NCI-H345 (cell line): ENCODE data around the gene SLC26A4.
"Not testable (repeated sequence)": the region's sequence is repeated elsewhere in the genome, so short reads cannot be mapped to it uniquely, and the experiment has no call there.

Experiments used
- DNase-seq: peaks from one replicate; lab custom pipeline; 2025; lab: John Stamatoyannopoulos, UW

SLC26A4 gene

DNA sequence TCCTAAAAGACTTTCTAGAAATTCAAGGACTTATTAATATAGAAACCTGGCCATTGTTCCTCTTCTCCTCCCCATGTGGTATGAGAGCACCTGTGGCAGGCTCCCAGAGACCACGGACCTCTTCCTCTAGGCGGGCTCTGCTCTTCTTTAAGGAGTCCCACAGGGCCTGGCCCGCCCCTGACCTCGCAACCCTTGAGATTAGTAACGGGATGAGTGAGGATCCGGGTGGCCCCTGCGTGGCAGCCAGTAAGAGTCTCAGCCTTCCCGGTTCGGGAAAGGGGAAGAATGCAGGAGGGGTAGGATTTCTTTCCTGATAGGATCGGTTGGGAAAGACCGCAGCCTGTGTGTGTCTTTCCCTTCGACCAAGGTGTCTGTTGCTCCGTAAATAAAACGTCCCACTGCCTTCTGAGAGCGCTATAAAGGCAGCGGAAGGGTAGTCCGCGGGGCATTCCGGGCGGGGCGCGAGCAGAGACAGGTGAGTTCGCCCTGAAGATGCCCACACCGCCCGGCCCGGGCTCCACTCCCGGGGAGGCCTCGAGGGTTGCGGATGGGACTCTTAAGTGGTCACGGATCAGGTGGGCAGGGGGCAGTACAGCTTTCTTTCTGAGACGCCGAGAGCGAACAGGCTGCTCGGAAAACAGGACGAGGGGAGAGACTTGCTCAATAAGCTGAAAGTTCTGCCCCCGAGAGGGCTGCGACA lies at the start of gene SLC26A4:
TSS of gene SLC26A4 (plus strand) at position 448 of the 700 bp plus-strand sequence. CDS start 814 bp downstream, outside the sequence.
- DNase-seq = no peak

- no peak for DNase-seq
Measured at GRCh38 chr7:107613439-107613838, 47.2 kb upstream of the SLC26A4 start.

DNA sequence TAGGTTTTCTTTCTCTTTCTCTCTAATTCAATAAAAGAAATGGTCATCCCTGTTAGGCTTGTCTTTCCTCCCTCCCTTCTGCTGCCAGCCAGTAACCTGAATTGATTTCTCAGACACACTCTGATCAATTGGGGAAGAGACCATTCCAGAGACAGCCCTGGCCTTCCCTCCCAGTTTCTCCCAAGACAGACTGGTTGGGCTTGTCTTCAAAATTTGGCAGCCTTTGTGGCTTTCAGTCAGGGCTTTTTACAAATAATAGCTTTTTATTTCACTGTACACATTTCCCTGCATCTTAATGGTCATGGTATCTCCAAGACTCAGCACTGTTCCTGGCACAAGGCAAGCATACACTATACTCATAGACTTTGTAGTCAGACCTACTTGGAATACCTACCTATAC lies 46.7 kb upstream of the SLC26A4 start:
- DNase-seq = no peak

GRCh38 chr7:107614425-107614824 lies 46.2 kb upstream of the SLC26A4 start:
- DNase-seq = no peak

DNA sequence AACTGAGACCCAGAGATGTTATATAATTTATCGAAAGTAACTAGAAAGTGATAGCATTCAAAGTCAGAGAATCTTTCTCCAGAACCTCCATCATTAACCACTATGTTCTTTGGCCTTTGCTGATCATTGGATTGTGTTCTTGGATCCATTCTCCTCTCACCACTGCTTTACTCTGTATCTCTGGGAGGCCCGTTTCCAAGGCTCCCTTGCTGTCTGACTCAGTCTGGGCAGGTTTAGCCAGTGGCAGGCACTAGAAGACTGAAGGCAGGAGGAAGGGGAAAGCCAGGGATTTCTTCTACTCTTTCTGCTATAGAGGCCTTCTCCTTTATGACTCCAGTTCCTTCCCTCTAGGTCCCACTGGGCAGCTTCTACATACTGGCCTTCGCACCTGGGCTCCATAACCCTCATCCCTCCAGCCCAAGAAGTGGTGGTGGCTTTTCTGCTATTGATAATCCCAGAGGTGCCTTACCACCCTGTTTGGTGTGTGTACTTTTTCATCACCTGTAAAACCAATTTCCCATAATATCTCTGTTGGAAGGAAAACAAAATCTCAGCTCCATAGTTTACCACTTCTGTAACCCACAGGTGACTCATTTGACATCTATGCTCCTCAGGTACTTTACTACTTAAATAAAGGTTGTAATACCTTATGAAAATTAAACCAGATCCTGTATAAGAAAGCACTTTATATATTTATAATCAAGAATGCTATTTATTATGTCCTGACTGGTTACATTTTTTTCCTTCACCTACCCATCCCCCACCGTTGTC lies 44.5 kb upstream of the SLC26A4 start:
- DNase-seq = no peak

DNA sequence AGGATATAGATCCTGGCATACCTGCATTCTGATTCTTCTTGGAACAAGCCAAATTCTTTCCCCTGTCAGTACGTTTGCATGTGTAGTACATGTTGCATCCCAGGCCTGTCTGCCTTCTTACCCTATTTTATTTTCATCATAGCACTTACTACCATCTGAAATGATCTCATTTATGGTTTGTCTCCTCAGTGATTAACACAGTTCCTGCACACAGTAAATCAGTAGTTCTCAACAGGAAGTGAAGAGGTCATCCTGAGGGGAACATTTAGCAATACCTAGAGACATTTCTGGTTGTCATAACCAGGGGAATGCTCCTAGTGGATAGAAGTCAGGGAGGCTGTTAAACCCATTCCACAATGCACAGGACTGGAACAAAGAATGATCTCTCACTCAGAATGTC lies 38.2 kb upstream of the SLC26A4 start:
- DNase-seq = no peak

DNA sequence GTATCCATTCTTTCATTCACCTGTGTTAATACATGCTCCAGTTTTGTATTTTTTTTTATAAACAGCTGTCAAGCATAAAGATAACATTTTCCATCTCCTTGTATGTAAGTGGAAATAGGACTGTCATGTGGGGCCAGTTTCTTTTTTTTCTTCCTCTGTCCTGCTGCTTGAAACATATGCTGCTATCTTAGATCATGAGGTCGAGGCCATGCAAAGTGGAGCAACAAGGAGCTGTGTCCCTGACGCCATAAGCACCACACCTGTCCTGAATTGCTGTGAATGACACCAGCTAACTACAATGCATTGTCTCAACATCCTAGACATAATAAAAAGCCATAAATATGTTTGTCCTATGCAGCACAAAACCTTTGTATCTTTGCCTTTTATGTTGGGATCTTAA lies 37.7 kb upstream of the SLC26A4 start:
- DNase-seq = no peak

DNA sequence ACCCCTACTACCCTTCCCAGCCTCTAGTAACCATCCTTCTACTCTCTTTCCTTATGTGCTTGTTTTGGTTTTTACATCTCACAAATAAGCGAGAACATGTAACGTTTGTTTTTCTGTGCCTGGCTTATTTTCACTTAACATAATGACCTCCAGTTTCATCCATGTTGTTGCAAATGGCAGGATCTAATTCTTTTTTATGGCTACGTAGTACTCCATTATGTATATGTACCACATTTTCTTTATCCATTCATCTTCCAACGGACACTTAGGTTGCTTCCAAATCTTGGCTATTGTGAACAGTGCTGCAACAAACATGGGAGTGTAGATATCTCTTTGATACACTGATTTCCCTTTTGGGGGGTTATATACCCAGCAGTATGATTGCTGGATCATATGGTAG lies 33.6 kb upstream of the SLC26A4 start:
- DNase-seq = no peak

DNA sequence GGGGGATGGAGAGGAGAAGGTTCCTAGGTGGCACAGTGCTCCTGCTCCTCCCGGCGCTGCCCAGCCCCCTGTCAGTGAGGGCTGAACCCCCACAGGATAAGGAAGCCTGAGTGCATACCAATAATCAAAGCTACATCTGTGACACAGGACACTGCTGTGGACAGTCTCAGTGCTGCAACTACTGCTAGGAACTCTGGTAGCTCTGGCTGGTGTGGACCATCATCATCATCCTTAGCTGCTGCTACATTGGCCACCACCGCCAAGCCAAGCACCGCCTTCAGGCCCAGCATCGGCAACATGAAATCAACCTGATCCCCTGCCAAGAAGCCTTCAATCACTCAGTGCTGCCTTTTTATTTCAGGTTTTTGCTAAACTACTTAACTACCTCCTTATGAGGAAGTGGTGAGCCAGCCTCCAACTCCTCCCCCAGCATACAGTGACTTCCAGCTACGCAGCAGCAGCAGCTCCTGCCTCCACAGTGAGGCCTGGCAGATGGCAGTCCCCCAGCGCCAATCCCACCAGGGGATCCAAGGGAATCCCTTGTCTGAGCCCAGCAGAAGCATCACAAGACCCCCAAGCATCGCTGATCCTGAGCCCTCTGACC lies 32.1 kb upstream of the SLC26A4 start:
- no peak for DNase-seq

- DNase-seq = no peak
Measured at GRCh38 chr7:107630342-107630741, 30.3 kb upstream of the SLC26A4 start.

DNA sequence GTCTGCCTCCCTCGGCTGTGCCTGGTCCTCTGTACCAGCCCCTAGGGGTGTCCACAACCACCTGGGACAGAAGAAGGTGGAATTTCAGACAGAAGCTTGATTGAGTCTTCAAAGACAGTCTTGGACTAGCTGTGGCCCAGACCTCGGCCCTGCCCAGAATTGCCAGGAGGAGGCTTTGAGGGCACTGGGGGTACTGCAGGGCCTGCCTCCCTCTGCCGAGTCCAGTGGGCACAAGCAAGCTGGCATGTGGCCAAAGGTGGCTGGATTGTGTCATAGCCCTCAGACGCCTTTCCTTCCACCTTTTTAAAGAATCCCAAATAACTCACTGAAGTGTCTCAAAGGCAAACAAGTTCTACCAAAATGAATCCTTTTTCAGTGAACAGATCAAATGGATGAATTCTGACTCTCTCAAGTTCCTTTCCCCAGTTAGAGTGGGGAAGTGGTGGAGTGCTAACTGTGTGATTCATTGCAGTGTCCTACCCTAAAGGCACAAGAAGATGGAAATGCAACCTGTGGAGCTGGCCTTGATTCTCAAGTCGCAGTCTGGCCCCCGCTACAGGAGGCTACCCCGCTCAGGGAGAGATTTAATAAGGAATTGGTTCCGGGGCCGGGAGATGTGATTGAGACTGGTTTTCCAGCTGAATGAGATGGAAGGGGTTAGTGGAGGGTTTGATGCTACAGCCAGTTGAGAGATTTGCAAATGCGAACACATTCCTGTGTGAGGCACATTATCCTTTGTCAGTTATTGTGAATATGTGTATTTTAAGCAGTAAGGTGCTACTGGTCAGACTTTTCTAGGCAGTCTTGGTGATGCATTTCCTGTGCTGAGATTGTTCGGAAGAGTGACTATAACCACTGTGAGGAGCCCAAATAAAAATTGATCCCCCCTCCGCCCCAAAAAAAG lies 28.8 kb upstream of the SLC26A4 start:
- DNase-seq = no peak

DNA sequence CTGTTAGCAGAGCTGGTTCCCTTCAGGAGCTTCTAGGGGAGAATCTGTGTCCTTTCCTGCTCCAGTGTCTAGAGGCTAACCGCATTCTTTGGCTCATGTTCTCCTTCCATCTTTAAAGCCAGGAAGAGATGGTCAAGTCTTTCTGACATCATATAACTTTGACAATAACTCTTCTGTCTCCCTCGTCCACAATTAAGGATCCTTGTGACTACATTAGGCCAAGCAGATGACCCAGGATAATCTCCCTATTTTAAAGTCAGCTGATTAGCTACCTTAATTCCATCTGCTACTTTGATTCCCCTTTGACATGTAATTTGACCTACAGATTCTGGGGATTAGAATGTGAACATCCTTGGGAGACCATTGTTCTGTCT lies 28.1 kb upstream of the SLC26A4 start:
- DNase-seq = no peak

GRCh38 chr7:107638594-107638993 lies 22.0 kb upstream of the SLC26A4 start:
- no peak for DNase-seq

GRCh38 chr7:107639070-107639469 lies 21.6 kb upstream of the SLC26A4 start:
- DNase-seq = not testable (repeated sequence)

DNA sequence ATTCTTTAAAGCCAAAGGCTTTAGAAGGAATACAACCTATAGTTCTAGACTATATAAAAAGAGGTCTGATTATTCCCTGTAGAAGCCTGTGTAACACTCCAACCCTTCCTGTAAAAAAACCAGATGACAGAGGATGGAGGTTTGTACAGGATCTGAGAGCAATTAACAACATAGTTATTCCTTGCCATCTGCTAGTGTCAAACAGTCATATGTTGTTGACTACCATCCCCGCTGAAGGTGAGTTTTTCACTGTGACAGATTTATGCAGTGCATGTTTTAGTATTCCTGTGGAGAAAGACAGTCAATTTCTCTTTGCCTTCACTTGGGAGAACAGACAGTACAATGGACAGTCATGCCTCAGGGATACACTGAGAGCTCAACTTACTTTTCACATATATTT lies 19.0 kb upstream of the SLC26A4 start:
- DNase-seq = no peak

- no peak for DNase-seq
Measured at GRCh38 chr7:107642501-107642900, 18.1 kb upstream of the SLC26A4 start.

DNA sequence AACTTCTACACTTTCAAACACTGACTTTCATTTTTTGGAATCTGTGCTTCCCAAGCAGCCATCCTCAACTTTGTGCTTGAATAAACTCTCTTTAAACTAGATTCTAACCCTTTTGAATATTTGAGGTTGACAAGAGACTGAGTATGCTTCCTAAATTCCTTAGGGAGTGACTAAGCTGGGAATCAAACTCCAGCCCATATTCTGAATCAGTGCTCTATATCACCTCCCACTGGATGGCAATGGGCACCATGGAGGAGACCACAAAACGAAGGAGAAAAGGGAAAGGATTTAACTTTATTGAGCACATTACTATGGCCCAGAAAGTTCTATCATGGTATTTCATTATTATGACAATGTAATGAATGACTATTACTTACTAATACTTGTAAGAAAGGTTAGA lies 17.2 kb upstream of the SLC26A4 start:
- DNase-seq = no peak

GRCh38 chr7:107643938-107644308 lies 16.7 kb upstream of the SLC26A4 start:
- no peak for DNase-seq

DNA sequence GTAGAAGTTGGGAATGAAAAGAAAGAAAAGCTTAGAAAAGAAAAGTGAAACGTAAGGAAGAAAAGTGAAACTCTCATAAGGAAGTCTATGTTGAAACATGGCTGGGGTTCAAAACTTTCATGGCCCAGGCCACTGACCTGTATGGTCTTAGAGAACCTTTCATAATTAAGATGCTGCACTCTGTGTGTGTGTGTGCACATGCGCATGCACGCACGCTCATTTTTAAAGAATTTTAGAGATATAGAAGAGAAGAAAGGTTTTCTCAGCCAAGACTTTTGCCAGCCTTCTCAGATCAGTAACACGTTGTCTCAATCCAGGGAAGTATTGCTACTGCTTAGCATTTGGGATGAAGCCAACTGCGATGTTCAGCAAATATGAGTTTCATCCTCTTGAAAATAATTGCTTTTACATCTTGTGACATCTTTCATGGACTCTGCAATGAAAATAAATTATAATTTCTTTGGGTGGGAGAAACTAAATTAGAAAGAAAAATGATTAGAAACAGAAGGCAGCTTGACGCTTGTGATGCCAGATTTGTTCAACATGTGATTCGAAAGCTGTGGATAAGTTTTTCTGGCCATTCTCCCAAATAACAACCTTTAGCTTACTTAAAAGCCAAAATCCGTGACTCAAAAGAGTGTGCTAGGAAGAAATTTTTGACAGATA lies 16.2 kb upstream of the SLC26A4 start:
- no peak for DNase-seq

DNA sequence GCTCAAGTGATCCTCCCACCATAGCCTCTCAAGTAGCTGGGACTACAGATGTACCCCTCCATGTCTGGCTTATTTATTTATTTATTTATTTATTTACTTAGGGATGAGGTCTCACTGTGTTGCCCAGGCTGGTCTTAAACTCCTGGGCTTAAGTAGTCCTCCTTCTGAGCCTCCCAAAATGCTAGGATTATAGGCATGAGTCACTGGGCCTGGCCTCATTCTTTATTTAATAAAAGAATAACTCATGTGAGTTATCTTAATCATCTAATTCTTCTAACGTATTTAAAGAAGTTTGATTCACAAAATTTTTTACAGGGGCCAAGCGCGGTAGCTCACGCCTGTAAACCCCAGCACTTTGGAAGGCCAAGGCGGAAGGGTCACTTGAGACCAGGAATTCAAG lies 8.0 kb upstream of the SLC26A4 start:
- DNase-seq = no peak

DNA sequence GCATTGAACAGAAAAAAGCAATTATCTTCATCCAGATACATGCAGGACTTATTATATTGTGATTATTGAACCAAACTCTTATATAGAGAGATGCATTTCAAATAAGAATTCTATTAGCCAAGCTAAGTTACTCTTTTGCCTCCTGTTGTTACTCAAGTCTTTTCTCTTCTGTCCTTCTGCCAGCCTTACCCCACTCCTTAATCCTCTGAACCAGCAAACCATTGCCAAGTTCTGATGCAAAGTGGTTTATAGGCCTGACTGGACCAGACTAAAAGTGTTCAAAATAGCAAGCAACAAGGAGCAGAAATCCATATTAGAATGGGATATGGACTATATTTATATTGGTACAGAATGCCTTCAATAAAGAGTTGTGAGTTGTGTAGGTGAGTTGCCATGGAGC lies 2.2 kb upstream of the SLC26A4 start:
- DNase-seq = no peak

GRCh38 chr7:107659666-107660065 lies 962 bp upstream of the SLC26A4 start:
- DNase-seq = no peak
